Breast epithelium (tissue), 4 donors: ENCODE measurements around the gene TMCC2. TPM values are rescaled to one million over a fixed set of nuclear protein-coding genes. Genes with fewer than 3 reads are reported as not detected.
A peak's percentile ranks its signal among the peaks of the same experiment; 100 is the strongest.

ENCODE experiments used
- DNase-seq, 2 donors: peaks; one replicate each; pipeline ENCODE4 v3.0.0-alpha.2; 2019; ENCODE audit warnings: low spot score in 2 of 2
- H3K27ac ChIP-seq, 2 donors: fragments of 200-600 bp; sonication (generic) in 1 of 2; one replicate each; pipeline ENCODE4 v1.5.1; 2016 to 2019; ENCODE audit warnings: mild to moderate bottlenecking in 1 of 2
- H3K27me3 ChIP-seq, 2 donors: fragments of 200-600 bp; sonication (generic) in 1 of 2; one replicate each; pipeline versions ENCODE4 v1.5.1 to v1.6.0; 2017 to 2019; ENCODE audit warnings: control low read depth in 1 of 2, mild to moderate bottlenecking in 1 of 2
- H3K36me3 ChIP-seq: fragments of 200-600 bp; one replicate; pipeline ENCODE4 v1.5.1; 2019
- H3K4me1 ChIP-seq, 2 donors: fragments of 200-600 bp; sonication (generic); one replicate each; pipeline ENCODE4 v1.5.1; 2016 to 2019; ENCODE audit warnings: control low read depth in 1 of 2
- H3K4me3 ChIP-seq, 3 donors: fragments of 200-600 bp; sonication (generic); 1 replicate in 2 of 3; 2 replicates in 1 of 3; pipeline ENCODE4 v1.5.1; 2016 to 2019; ENCODE audit warnings: mild to moderate bottlenecking in 3 of 3, moderate library complexity in 2 of 3
- H3K9me3 ChIP-seq, 2 donors: fragments of 200-600 bp; sonication (generic) in 1 of 2; one replicate each; pipeline ENCODE4 v1.5.1; 2016 to 2019; ENCODE audit warnings: control low read depth in 1 of 2
- POLR2A ChIP-seq: fragments of 450-650 bp; IDR thresholded peaks from one replicate; pipeline ENCODE4 v1.6.1; 2016; ENCODE audit warnings: antibody characterized with exemption, mild to moderate bottlenecking, moderate library complexity
- POLR2AphosphoS5 ChIP-seq, 3 donors: sonication (generic); formaldehyde crosslinking; IDR thresholded peaks; one replicate each; pipeline ENCODE4 v1.6.1; 2017; ENCODE audit warnings: antibody characterized with exemption in 3 of 3
- intact Hi-C: fragments of 100-400 bp; cut with DNase I; formaldehyde crosslinking; loops from one replicate; pipeline ENCODE4 v1.15.1; 2023; ENCODE audit warnings: low total_unique reads
- total RNA-seq, 3 donors: library from RNA; depleted of rRNA; stranded (reverse); fragments of >200 nt; gene quantifications; one replicate each; pipeline ENCODE4 v1.1.0, GENCODE V29; 2016
- TF ChIP-seq, protein P1 (sequence below), 3 donors: fragments of 450-650 bp; IDR thresholded peaks; one replicate each; pipeline ENCODE4 v1.5.1; 2016 to 2017; ENCODE audit warnings: antibody characterized with exemption in 3 of 3, mild to moderate bottlenecking in 3 of 3, moderate library complexity in 3 of 3

The TMCC2 gene
- total RNA-seq, 3 donors from 2014 or later, result 1.1 to 2.2 (median 2.0) TPM

- intact Hi-C loops, result loop anchor here (5.0 kb wide), 1 partner anchor 464 kb away; no protein-coding TSS in a partner anchor
- no peak overlapping the region for H3K27ac ChIP-seq
- H3K9me3 ChIP-seq, result no peaks in the 10 kb centered on the region
- H3K4me1 ChIP-seq, result no peaks in the 10 kb centered on the region
- DNase-seq, result no peak
- no peaks in the 10 kb centered on the region for H3K36me3 ChIP-seq
- no peak for TF ChIP-seq POLR2A
- TF ChIP-seq POLR2AphosphoS5 (IDR thresholded peaks at IDR 0.05), result no peak
- TF ChIP-seq, protein P1, sequence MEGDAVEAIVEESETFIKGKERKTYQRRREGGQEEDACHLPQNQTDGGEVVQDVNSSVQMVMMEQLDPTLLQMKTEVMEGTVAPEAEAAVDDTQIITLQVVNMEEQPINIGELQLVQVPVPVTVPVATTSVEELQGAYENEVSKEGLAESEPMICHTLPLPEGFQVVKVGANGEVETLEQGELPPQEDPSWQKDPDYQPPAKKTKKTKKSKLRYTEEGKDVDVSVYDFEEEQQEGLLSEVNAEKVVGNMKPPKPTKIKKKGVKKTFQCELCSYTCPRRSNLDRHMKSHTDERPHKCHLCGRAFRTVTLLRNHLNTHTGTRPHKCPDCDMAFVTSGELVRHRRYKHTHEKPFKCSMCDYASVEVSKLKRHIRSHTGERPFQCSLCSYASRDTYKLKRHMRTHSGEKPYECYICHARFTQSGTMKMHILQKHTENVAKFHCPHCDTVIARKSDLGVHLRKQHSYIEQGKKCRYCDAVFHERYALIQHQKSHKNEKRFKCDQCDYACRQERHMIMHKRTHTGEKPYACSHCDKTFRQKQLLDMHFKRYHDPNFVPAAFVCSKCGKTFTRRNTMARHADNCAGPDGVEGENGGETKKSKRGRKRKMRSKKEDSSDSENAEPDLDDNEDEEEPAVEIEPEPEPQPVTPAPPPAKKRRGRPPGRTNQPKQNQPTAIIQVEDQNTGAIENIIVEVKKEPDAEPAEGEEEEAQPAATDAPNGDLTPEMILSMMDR (IDR thresholded peaks at IDR 0.05), result no peak
- no peaks in the 10 kb centered on the region for H3K27me3 ChIP-seq
- no peak overlapping the region for H3K4me3 ChIP-seq
These were observed 70.6 kb downstream of the TMCC2 start for GRCh38 chr1:205298191-205298994.

- DNase-seq, result no peak
- no peaks in the 10 kb centered on the region for H3K27me3 ChIP-seq
- no peaks in the 10 kb centered on the region for H3K36me3 ChIP-seq
- no peaks in the 10 kb centered on the region for H3K9me3 ChIP-seq
- TF ChIP-seq, protein P1 (IDR thresholded peaks at IDR 0.05), result no peak
- TF ChIP-seq POLR2A (no peak), POLR2AphosphoS5 (IDR thresholded peaks at IDR 0.05) (no peak)
- no peaks in the 10 kb centered on the region for H3K4me1 ChIP-seq
- H3K4me3 ChIP-seq, result no peak overlapping the region
- intact Hi-C loops, result no loop called here
- H3K27ac ChIP-seq, result no peak overlapping the region
These were observed 72.4 kb downstream of the TMCC2 start for GRCh38 chr1:205300149-205300548.

DNA sequence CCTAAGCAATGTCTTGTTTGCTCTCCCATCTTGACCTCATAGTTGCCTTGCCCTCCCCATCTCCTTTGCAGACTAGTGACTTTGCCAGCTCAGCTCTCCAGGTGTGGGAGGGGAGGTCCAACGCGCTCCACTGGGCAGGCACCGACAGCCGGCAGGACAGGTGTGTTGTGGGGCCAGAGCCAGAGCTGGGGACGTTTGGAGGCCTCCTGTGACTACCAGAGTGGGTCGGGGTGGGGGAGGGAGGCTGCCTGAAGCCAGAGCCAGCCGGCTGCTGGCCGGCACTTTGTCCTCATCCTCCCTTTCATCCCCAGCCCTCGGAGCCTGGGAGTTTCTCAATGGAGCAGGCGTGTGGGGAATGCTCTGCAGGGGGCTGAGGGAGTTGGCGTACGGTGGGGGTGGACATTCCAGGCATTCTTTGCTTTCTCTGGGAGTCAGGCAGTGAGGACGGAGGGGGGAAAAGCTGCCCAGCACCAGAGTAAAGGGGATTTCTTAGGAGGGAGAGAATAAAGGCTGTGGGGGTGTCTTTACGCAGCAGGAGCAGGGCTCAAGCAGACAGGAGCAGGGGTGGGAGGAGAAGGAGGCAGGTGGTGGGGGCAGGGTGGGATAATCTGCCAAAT is 73.6 kb downstream of the TMCC2 start:
- Histone ChIP-seq H3K4me3 (peak overlapping the region in 1 of 3 donors; percentile 7), H3K27ac (peak overlapping the region; percentile 64 to 72), H3K27me3 (no peaks in the 10 kb centered on the region), H3K9me3 (no peaks in the 10 kb centered on the region), H3K4me1 (no peaks in the 10 kb centered on the region), H3K36me3 (no peaks in the 10 kb centered on the region)
- TF ChIP-seq POLR2A (no peak), POLR2AphosphoS5 (IDR thresholded peaks at IDR 0.05) (no peak)
- TF ChIP-seq, protein P1 (IDR thresholded peaks at IDR 0.05), result no peak
- intact Hi-C loops, result no loop called here
- DNase-seq, result peak in 1 of 2 donors; percentile 68

DNA sequence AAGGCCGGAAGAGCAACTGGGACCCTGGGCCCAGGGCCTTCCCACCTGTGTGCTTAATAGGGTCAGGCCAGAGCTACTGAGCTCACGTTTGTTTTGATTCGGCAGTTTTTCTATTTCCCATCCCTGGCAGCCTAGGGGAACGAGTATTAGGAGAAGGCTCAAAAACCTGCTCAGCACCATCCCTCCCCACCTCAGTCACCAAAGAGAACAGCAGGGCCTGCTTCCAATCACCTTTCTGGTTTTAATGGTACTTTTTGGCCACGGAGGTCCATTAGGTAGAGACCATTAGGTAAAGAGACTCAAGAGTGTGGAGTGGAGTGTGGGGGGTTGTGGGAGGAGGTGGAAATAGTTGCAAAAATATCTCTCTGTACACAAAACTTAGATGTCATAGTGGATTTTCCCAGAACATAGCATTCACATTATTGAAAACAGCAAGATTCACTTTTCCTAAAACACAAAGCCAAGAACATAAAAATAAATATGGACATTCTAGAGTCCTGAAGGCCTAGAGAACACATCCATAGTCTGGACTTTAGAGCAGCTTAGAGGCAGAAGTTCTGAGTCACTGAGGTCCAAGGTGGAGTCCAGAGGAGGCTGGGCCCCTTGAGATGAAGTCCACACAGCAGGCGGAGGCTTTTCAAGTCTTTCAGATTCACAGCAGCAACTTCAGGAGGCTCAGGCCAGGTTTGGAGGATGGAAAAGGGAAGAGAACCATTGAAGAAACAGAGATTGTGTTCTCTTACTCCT is 74.3 kb downstream of the TMCC2 start:
- Histone ChIP-seq H3K4me1 (no peaks in the 10 kb centered on the region), H3K9me3 (no peaks in the 10 kb centered on the region), H3K4me3 (peak overlapping the region in 1 of 3 donors; percentile 7), H3K27me3 (no peaks in the 10 kb centered on the region), H3K36me3 (no peaks in the 10 kb centered on the region), H3K27ac (peak overlapping the region; percentile 64 to 72)
- DNase-seq, result no peak
- TF ChIP-seq, protein P1 (IDR thresholded peaks at IDR 0.05), result no peak
- TF ChIP-seq POLR2AphosphoS5 (IDR thresholded peaks at IDR 0.05) (no peak), POLR2A (no peak)
- intact Hi-C loops, result no loop called here
